IMR-90 (cell line): ENCODE measurements around the gene TES. TPM values are rescaled to one million over a fixed set of nuclear protein-coding genes. Genes with fewer than 3 reads are reported as not detected.

Experiments used
- ATAC-seq: fragments of 200-7000 bp; cut with Tn5 transposase; 2 replicates; pipeline ENCODE4 v1.9.1; 2020; ENCODE audit warnings: low read depth, mild to moderate bottlenecking, moderate library complexity
- BruUV-seq: library from RNA; stranded (reverse); fragments of 400-500 nt; replicated peaks from 2 replicates; lab custom pipeline; 2021; lab: Mats Ljungman, UMichigan
- CTCF ChIA-PET: fragments of 300-600 bp; formaldehyde crosslinking; extraction: SDS; loops from one replicate; lab custom pipeline; 2021; ENCODE audit warnings: antibody characterized with exemption; lab: Yijun Ruan, JAX
- POLR2A ChIA-PET: fragments of 300-600 bp; sonication (Branson Sonifier 250); formaldehyde crosslinking; loops from one replicate; lab custom pipeline; 2022; ENCODE audit warnings: antibody characterized with exemption; ENCODE audit not compliant: unreplicated experiment; lab: Charles Lee
- DNase-seq: peaks from one replicate; pipeline ENCODE4 v3.0.0; 2013
- H2AFZ ChIP-seq: replicated peaks from 2 replicates; pipeline ENCODE3; 2013; ENCODE audit warnings: low read length, mild to moderate bottlenecking; ENCODE audit not compliant: poor library complexity
- H2AK5ac ChIP-seq: 2 replicates; pipeline ENCODE4 v1.6.1; 2013; ENCODE audit warnings: low read depth, low read length, inconsistent platforms
- H2AK9ac ChIP-seq: replicated peaks from 2 replicates; pipeline ENCODE3; 2013; ENCODE audit warnings: mild to moderate bottlenecking, low read depth, low read length, moderate library complexity; ENCODE audit not compliant: poor library complexity
- H2BK120ac ChIP-seq: 2 replicates; pipeline ENCODE4 v1.6.1; 2013; ENCODE audit warnings: low read depth, low read length, inconsistent platforms
- H2BK15ac ChIP-seq: 3 replicates; pipeline ENCODE4 v1.6.1; 2013; ENCODE audit warnings: low read depth, low read length, inconsistent platforms
- H2BK20ac ChIP-seq: 2 replicates; pipeline ENCODE4 v1.6.1; 2013; ENCODE audit warnings: low read depth, mild to moderate bottlenecking, inconsistent platforms, low read length, moderate library complexity
- H2BK5ac ChIP-seq: 2 replicates; pipeline ENCODE4 v1.6.1; 2013; ENCODE audit warnings: mild to moderate bottlenecking, low read depth, low read length, inconsistent platforms; ENCODE audit not compliant: poor library complexity, severe bottlenecking
- H3K14ac ChIP-seq: replicated peaks from 2 replicates; pipeline ENCODE4 v1.6.1; 2013; ENCODE audit warnings: low read depth, low read length, inconsistent platforms
- H3K18ac ChIP-seq: 2 replicates; pipeline ENCODE4 v1.6.1; 2013; ENCODE audit warnings: low read depth, low read length, control low read depth
- H3K23ac ChIP-seq: 2 replicates; pipeline ENCODE4 v1.6.1; 2013; ENCODE audit warnings: low read depth, low read length, inconsistent platforms
- H3K27ac ChIP-seq: 2 replicates; pipeline ENCODE4 v1.5.1; 2013; ENCODE audit warnings: mild to moderate bottlenecking, control low read depth, low read length; ENCODE audit not compliant: insufficient read depth
- H3K27me3 ChIP-seq: 2 replicates; pipeline ENCODE4 v1.6.1; 2013; ENCODE audit warnings: low read length; ENCODE audit not compliant: control insufficient read depth, insufficient read depth
- H3K36me3 ChIP-seq: 2 replicates; pipeline ENCODE4 v1.6.1; 2013; ENCODE audit warnings: low read length, mixed read lengths; ENCODE audit not compliant: control insufficient read depth, insufficient read depth
- H3K4ac ChIP-seq: 2 replicates; pipeline ENCODE4 v1.6.1; 2013; ENCODE audit warnings: low read depth, low read length, inconsistent platforms
- H3K4me1 ChIP-seq: 2 replicates; pipeline ENCODE4 v1.6.1; 2013; ENCODE audit warnings: low read length, mixed read lengths; ENCODE audit not compliant: control insufficient read depth, insufficient read depth
- H3K4me2 ChIP-seq: 2 replicates; pipeline ENCODE4 v1.6.1; 2013; ENCODE audit warnings: low read depth, mild to moderate bottlenecking, control low read depth, low read length, moderate library complexity
- H3K4me3 ChIP-seq: 2 replicates; pipeline ENCODE4 v1.5.1; 2013; ENCODE audit warnings: low read depth, mild to moderate bottlenecking, control low read depth, low read length, moderate library complexity; ENCODE audit not compliant: insufficient read depth
- H3K56ac ChIP-seq: 2 replicates; pipeline ENCODE4 v1.6.1; 2013; ENCODE audit warnings: low read length, inconsistent platforms; ENCODE audit not compliant: insufficient read depth; ENCODE audit errors: extremely low read depth
- H3K79me1 ChIP-seq, 2 experiments: 2 replicates each; pipeline ENCODE4 v1.6.1; 2013; ENCODE audit warnings: low read length in 2 of 2, inconsistent platforms in 1 of 2, low read depth in 1 of 2
- H3K9ac ChIP-seq: 2 replicates; pipeline ENCODE4 v1.6.1; 2013; ENCODE audit warnings: low read depth, low read length, control low read depth
- H3K9me1 ChIP-seq: 2 replicates; pipeline ENCODE4 v1.6.1; 2013; ENCODE audit warnings: low read length, inconsistent platforms; ENCODE audit not compliant: insufficient read depth
- H3K9me3 ChIP-seq: 2 replicates; pipeline ENCODE4 v1.6.1; 2013; ENCODE audit warnings: low read length; ENCODE audit not compliant: control insufficient read depth, insufficient read depth
- H4K20me1 ChIP-seq: 2 replicates; pipeline ENCODE4 v1.6.1; 2013; ENCODE audit warnings: low read length, inconsistent platforms; ENCODE audit not compliant: insufficient read depth
- H4K5ac ChIP-seq: 2 replicates; pipeline ENCODE4 v1.6.1; 2013; ENCODE audit warnings: mild to moderate bottlenecking, low read depth, low read length, control low read depth
- H4K8ac ChIP-seq, 2 experiments: 2 replicates each; pipeline ENCODE4 v1.6.1; 2013; ENCODE audit warnings: low read depth in 2 of 2, low read length in 2 of 2, control low read depth in 1 of 2, inconsistent platforms in 1 of 2
- H4K91ac ChIP-seq: 2 replicates; pipeline ENCODE4 v1.6.1; 2013; ENCODE audit warnings: low read depth, low read length, inconsistent platforms; ENCODE audit not compliant: insufficient read depth
- BHLHE40 ChIP-seq: fragments of 150-350 bp; IDR thresholded peaks from 2 replicates; pipeline ENCODE4 v1.6.1; 2016; ENCODE audit warnings: mild to moderate bottlenecking, low read depth, low read length
- CEBPB ChIP-seq: IDR thresholded peaks from 2 replicates; pipeline ENCODE4 v1.6.1; 2012; ENCODE audit warnings: low read depth, low read length, improper control_type of control experiment
- CHD1 ChIP-seq: IDR thresholded peaks from 2 replicates; pipeline ENCODE4 v1.6.1; 2012; ENCODE audit warnings: low read depth, low read length, improper control_type of control experiment
- FOS ChIP-seq: fragments of 150-350 bp; IDR thresholded peaks from 2 replicates; pipeline ENCODE4 v1.6.1; 2016; ENCODE audit warnings: low read depth, low read length
- MAFK ChIP-seq: IDR thresholded peaks from 2 replicates; pipeline ENCODE4 v1.6.1; 2012; ENCODE audit warnings: low read depth, low read length, improper control_type of control experiment
- MAZ ChIP-seq: IDR thresholded peaks from 2 replicates; pipeline ENCODE4 v1.6.1; 2012; ENCODE audit warnings: low read depth, mild to moderate bottlenecking, low read length, improper control_type of control experiment, moderate library complexity, borderline replicate concordance
- NFE2L2 ChIP-seq: fragments of 150-350 bp; IDR thresholded peaks from 2 replicates; pipeline ENCODE4 v1.6.1; 2016; ENCODE audit warnings: low read depth, mild to moderate bottlenecking, low read length
- RAD21 ChIP-seq: IDR thresholded peaks from 2 replicates; pipeline ENCODE4 v1.6.1; 2012; ENCODE audit warnings: low read length, improper control_type of control experiment
- RFX5 ChIP-seq: IDR thresholded peaks from 2 replicates; pipeline ENCODE4 v1.8.0; 2012; ENCODE audit warnings: low read depth, mild to moderate bottlenecking, low read length, moderate library complexity
- SMC3 ChIP-seq: fragments of 150-350 bp; IDR thresholded peaks from 2 replicates; pipeline ENCODE4 v1.6.1; 2016; ENCODE audit warnings: low read depth, mild to moderate bottlenecking, antibody characterized with exemption, low read length, moderate library complexity
- dilution Hi-C: fragments of 300-500 bp; cut with HindIII; formaldehyde crosslinking; loops from one replicate; pipeline ENCODE4 v1.14.3; 2018; ENCODE audit warnings: low sequenced_read_pairs; ENCODE audit not compliant: unreplicated experiment
- in situ Hi-C: fragments of 300-500 bp; cut with MboI; formaldehyde crosslinking; loops from 3 replicates; pipeline ENCODE4 v1.14.3; 2019; ENCODE audit warnings: low sequenced_read_pairs, inconsistent platforms, mixed read lengths
- intact Hi-C: fragments of 100-400 bp; cut with micrococcal nuclease; formaldehyde crosslinking; loops from 2 replicates; pipeline ENCODE4 v1.10.0; 2022
- polyA plus RNA-seq, 3 experiments: library from polyadenylated mRNA; depleted of rRNA; stranded (reverse); fragments of >200 nt; gene quantifications; 2 replicates each; pipeline ENCODE4 v1.2.3, GENCODE V29; 2012; ENCODE audit warnings: low replicate concordance in 1 of 3
- total RNA-seq: library from RNA; depleted of rRNA; stranded (reverse); fragments of >200 nt; gene quantifications from 2 replicates; pipeline ENCODE4 v1.2.3, GENCODE V29; 2012
- TF ChIP-seq, protein P1 (sequence below): fragments of 150-350 bp; IDR thresholded peaks from 2 replicates; pipeline ENCODE4 v1.6.1; 2016; ENCODE audit warnings: low read depth, mild to moderate bottlenecking, low read length, moderate library complexity, borderline replicate concordance
- TF ChIP-seq, protein P2 (sequence below): conservative IDR thresholded peaks from 2 replicates; pipeline ENCODE4 v1.5.1; 2012; ENCODE audit warnings: mild to moderate bottlenecking, low read depth, low read length, improper control_type of control experiment

The TES gene
- total and polyA plus RNA-seq, 2 of the 4 experiments (the other 2 are of a cell fraction): 54.0 to 83.3 TPM

DNA sequence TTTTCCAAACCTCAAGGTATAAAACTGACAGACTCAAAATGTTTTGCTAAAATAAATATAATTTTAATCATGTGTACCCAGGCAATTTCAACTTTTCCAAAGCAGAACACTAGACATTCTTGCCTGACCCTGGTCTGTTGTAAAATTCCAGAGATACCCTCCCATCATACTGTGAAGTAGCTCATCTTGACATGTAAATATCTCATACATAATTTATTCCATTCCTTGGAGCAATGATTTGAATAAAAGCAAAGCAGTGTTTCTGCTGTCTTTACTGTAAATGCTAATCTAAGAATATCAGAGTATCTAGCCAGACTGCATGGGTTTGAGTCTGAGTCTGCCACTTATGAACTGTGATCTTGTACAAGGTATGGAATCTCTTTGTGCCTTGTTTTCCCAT lies 68.9 kb downstream of the TES start:
- H3K36me3 ChIP-seq: no peaks in the 10 kb centered on the region
- no peak overlapping the region for H2AFZ ChIP-seq
- H2BK5ac ChIP-seq: no peak overlapping the region
- dilution Hi-C loops (no loop called here), intact Hi-C loops (no loop called here), in situ Hi-C loops (no loop called here)
- H3K9ac ChIP-seq: no peak overlapping the region
- DNase-seq (no peak), ATAC-seq (no peak)
- no peaks in the 10 kb centered on the region for H3K9me1 ChIP-seq
- H2AK5ac ChIP-seq: no peak overlapping the region
- H4K5ac ChIP-seq: no peak overlapping the region
- H3K9me3 ChIP-seq: no peaks in the 10 kb centered on the region
- H3K23ac ChIP-seq: no peak overlapping the region
- H4K8ac ChIP-seq: no peak overlapping the region
- H3K4me3 ChIP-seq: no peak overlapping the region
- peak overlapping the region; percentile 5; the same call in 1 of the 2 replicates for H3K18ac ChIP-seq
- no peak overlapping the region for H3K14ac ChIP-seq
- no peak overlapping the region for H2BK20ac ChIP-seq
- ChIA-PET POLR2A (no interaction called here), CTCF (interaction anchor here (1.3 kb wide), 1 partner anchor 247 kb away, joined by 4 read pairs; no protein-coding TSS in a partner anchor)
- H3K4me2 ChIP-seq: no peak overlapping the region
- H3K79me1 ChIP-seq: no peaks in the 10 kb centered on the region; a peak in 1 of 4 replicates
- H2AK9ac ChIP-seq: no peak overlapping the region
- H3K27me3 ChIP-seq: no peaks in the 10 kb centered on the region
- H2BK120ac ChIP-seq: no peak overlapping the region
- peaks cover 2% of the 10 kb centered on the region; the same call in 1 of the 2 replicates for H3K4me1 ChIP-seq
- H4K20me1 ChIP-seq: no peaks in the 10 kb centered on the region
- H4K91ac ChIP-seq: no peak overlapping the region
- no peak overlapping the region for H3K27ac ChIP-seq
- no TSS peak for BruUV-seq
- H3K4ac ChIP-seq: no peak overlapping the region
- H3K56ac ChIP-seq: no peak overlapping the region
- no peak overlapping the region for H2BK15ac ChIP-seq
- TF ChIP-seq MAZ: no peak
- no peak for TF ChIP-seq RFX5
- TF ChIP-seq CHD1: no peak
- TF ChIP-seq SMC3: no peak
- no peak for TF ChIP-seq RAD21
- TF ChIP-seq BHLHE40: no peak
- TF ChIP-seq FOS: no peak
- TF ChIP-seq NFE2L2: no peak
- no peak for TF ChIP-seq CEBPB
- TF ChIP-seq, protein P1, sequence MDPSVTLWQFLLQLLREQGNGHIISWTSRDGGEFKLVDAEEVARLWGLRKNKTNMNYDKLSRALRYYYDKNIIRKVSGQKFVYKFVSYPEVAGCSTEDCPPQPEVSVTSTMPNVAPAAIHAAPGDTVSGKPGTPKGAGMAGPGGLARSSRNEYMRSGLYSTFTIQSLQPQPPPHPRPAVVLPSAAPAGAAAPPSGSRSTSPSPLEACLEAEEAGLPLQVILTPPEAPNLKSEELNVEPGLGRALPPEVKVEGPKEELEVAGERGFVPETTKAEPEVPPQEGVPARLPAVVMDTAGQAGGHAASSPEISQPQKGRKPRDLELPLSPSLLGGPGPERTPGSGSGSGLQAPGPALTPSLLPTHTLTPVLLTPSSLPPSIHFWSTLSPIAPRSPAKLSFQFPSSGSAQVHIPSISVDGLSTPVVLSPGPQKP: no peak
- TF ChIP-seq MAFK: no peak
- TF ChIP-seq, protein P2, sequence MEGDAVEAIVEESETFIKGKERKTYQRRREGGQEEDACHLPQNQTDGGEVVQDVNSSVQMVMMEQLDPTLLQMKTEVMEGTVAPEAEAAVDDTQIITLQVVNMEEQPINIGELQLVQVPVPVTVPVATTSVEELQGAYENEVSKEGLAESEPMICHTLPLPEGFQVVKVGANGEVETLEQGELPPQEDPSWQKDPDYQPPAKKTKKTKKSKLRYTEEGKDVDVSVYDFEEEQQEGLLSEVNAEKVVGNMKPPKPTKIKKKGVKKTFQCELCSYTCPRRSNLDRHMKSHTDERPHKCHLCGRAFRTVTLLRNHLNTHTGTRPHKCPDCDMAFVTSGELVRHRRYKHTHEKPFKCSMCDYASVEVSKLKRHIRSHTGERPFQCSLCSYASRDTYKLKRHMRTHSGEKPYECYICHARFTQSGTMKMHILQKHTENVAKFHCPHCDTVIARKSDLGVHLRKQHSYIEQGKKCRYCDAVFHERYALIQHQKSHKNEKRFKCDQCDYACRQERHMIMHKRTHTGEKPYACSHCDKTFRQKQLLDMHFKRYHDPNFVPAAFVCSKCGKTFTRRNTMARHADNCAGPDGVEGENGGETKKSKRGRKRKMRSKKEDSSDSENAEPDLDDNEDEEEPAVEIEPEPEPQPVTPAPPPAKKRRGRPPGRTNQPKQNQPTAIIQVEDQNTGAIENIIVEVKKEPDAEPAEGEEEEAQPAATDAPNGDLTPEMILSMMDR: no peak
